GM12892 (cell line): Measurements from ENCODE around the gene TEX261.

Experiments
- POLR2A ChIP-seq: IDR thresholded peaks from 2 replicates; pipeline ENCODE4 v1.6.1; 2011; ENCODE audit warnings: low read depth, low read length, control low read depth
- POLR2AphosphoS5 ChIP-seq: IDR thresholded peaks from 2 replicates; pipeline ENCODE4 v1.6.1; 2011; ENCODE audit warnings: low read depth, low read length, control low read depth

DNA sequence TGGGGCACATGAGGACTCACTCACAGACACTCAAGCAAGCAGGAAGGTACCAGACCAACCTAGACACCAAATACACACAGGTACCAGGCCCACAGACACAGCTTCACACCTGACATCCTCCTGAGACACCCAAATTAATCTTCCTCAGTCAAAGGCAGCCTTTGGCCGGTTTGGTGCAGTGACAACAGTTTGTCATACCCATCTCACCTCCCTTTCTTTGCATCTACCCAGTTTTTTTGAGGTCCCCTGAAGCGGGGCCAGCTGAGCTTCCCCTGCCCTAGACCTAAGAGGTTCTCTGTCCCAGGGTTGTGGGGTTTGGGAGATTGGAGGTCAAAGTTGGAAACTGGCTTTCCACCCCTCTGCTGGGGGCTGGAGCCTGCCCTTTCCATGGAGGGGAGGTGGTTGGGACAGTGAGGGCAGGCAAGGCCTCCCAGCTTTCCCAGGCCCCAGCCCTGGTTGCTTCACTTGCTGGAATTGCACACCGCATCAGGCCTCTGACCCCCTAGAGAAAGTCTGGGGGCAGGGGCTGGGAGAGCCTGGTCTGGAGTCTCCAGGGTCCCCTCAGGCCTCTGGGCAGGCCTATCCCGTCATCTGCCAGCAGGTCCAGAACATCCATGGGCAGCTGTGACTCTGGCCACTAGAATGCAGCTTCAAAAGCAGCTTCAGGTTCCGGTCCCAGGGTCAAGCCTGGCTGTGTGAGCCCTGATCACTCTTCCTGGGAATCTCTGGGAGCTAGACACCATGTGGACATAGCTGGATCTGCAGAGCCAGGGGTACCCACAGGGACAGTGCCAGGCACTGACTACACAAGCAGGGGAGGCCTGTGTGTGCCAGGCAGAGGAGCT is 12.5 kb upstream of the TEX261 start:
- TF ChIP-seq POLR2A (no peak), POLR2AphosphoS5 (no peak)
